T-helper 17 cell (primary cell): ENCODE measurements around the gene RYR1. TPM values are rescaled to one million over a fixed set of nuclear protein-coding genes. Genes with fewer than 3 reads are reported as not detected.
"Not testable (repeated sequence)": the region's sequence is repeated elsewhere in the genome, so short reads cannot be mapped to it uniquely, and the experiment has no call there.

Experiments used
- ATAC-seq: fragments of 150-1000 bp; cut with Tn5 transposase; 2 replicates; pipeline ENCODE4 v1.10.0; 2021; ENCODE audit warnings: mild to moderate bottlenecking, moderate library complexity
- DNase-seq, 3 donors: peaks; one replicate each; pipeline versions ENCODE4 v3.0.0 to v3.0.0-alpha.2; 2020 to 2021
- H3K9me3 ChIP-seq: one replicate; pipeline ENCODE4 v1.7.0; 2013; ENCODE audit warnings: low read length, mild to moderate bottlenecking; ENCODE audit not compliant: control insufficient read depth, poor library complexity, severe bottlenecking
- H3K27ac Mint-ChIP-seq: one replicate; pipeline ENCODE4 v1.8.0; 2022; ENCODE audit warnings: mild to moderate bottlenecking, moderate library complexity, mixed read lengths
- H3K27me3 Mint-ChIP-seq: one replicate; pipeline ENCODE4 v1.8.0; 2022; ENCODE audit warnings: mixed read lengths
- H3K36me3 Mint-ChIP-seq: one replicate; pipeline ENCODE4 v1.8.0; 2022; ENCODE audit warnings: low read depth, mixed read lengths
- H3K4me1 Mint-ChIP-seq: one replicate; pipeline ENCODE4 v1.8.0; 2022; ENCODE audit warnings: mild to moderate bottlenecking, mixed read lengths
- H3K4me3 Mint-ChIP-seq: one replicate; pipeline ENCODE4 v1.8.0; 2022; ENCODE audit warnings: mild to moderate bottlenecking, moderate library complexity, mixed read lengths
- total RNA-seq, 4 donors: library from RNA in 2 of 4; stranded (reverse) in 2 of 4; gene quantifications; one replicate each; pipeline ENCODE4 v1.2.3 and lab custom pipeline; 2022 to 2026

The RYR1 gene
- total RNA-seq, 2 donors from 2014 or later = 1.3 to 3.1 TPM

- DNase-seq = no peak
- Mint-ChIP-seq H3K4me1 (peaks cover 50% of the 10 kb centered on the region), H3K27me3 (no peaks in the 10 kb centered on the region), H3K4me3 (peak overlapping the region; percentile 100), H3K27ac (peak overlapping the region; percentile 99), H3K36me3 (peaks cover 19% of the 10 kb centered on the region)
- H3K9me3 ChIP-seq = no peaks in the 10 kb centered on the region
- no peak for ATAC-seq
Observed at GRCh38 chr19:38617283-38617763, 183.8 kb downstream of the RYR1 start.

GRCh38 chr19:38617764-38618589 is 184.5 kb downstream of the RYR1 start, which contains the start of gene MAP4K1:
TSS of gene MAP4K1 (minus strand) at chr19:38617953. CDS start at chr19:38617895, 58 bp downstream.
- ATAC-seq = peak; percentile 74
- H3K9me3 ChIP-seq = no peaks in the 10 kb centered on the region
- Mint-ChIP-seq H3K4me1 (peaks cover 46% of the 10 kb centered on the region), H3K27me3 (no peaks in the 10 kb centered on the region), H3K4me3 (peak within 1 kb of the TSS; percentile 100), H3K36me3 (peaks cover 16% of the 10 kb centered on the region), H3K27ac (peak within 1 kb of the TSS; percentile 99)
- DNase-seq = peak; percentile 45 to 54 (median 52)

DNA sequence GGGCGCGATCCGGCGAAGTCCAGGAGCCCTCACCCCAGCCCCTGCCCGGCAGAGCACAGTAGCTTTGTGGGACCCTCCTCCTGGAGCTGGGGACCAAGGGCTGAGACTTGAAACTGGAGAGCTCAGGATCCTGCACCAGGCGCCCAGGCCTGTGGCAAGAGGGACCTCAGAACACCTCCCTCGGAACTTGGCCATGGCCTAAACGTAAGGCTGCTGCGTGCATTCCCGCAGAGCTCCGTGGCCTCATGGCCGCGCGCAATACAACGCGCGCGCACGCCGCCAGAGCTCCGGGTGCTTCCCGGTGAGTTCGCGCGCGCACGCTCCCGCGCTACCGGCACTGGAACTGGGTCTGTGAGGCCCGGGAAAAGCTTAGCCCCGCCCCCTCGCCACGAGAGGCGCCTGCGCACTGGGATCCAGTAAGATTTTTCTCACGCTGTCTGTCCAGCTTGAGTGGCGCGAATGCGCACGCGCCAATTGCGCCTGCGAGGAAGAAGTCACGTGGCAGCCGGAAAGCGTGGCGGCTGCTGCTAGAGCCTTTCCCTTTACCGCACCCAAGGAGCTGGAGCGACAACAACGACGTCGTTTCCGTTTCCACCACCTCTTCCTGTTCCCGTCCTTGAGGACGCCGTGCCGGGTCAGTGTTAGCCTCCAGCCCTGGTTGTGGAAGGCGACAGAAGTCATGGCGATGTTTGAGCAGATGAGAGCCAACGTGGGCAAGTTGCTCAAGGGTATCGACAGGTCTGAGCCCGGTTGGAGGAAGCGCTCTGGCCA is 185.3 kb downstream of the RYR1 start, which contains the start of gene EIF3K:
EIF3K (plus strand) TSS at position 599 of the 771 bp plus-strand sequence; CDS start at position 680, 81 bp downstream.
- ATAC-seq = peak; percentile 74
- peak within 1 kb of the TSS; percentile 100 for H3K4me3 Mint-ChIP-seq

DNA sequence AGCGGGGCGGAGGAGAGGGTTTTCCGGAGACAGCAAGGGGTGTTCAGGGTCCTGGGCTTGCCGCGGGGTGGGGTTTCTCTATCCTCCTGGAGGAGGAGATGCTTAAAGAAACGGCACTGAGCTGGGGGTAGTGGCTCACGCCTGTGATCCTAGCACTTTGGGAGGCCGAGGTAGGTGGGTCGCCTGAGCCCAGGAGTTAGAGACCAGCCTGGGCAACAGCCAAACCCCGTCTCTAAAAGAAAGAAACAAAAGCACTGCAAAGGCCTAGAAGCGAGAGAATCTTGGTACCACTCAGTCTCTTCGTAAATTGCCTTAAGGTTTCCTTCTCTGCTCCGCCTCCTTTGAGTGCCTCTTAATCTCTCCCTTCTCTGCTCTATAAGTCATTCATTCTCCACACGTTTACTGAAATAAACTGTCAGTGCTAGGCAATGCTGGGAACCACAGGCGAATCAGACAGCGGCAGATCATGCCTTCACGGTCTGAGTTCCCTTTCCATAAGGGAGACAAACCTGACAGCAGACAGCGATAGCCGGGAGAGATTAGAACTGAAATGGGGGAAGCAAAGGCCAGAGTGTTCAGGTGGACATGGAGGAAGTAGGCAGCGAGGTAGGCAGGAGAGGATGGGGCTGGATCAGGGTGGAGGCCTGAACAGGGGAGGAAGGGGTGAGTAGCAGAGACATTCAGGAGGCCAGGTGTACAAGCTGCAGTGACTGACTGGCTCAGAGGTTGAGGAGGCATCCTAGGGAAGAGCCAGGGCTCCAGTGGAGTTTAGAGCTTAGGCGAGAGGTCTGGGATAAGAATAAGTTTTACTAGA is 186.1 kb downstream of the RYR1 start:
- ATAC-seq (no peak), DNase-seq (no peak)
- H3K4me3 Mint-ChIP-seq = peak overlapping the region; percentile 100
- H3K36me3 Mint-ChIP-seq = peaks cover 12% of the 10 kb centered on the region
- H3K4me1 Mint-ChIP-seq = peaks cover 39% of the 10 kb centered on the region
- H3K27me3 Mint-ChIP-seq = no peaks in the 10 kb centered on the region
- peak overlapping the region; percentile 99 for H3K27ac Mint-ChIP-seq
- H3K9me3 ChIP-seq = no peaks in the 10 kb centered on the region

More for the DNA sequence above, 185.3 kb downstream of the RYR1 start, which contains the start of gene EIF3K:
- no peaks in the 10 kb centered on the region for H3K27me3 Mint-ChIP-seq
- peak; percentile 92 to 98 (median 97) for DNase-seq
- H3K36me3 Mint-ChIP-seq = peaks cover 12% of the 10 kb centered on the region
- H3K4me1 Mint-ChIP-seq = peaks cover 39% of the 10 kb centered on the region
- H3K27ac Mint-ChIP-seq = peak within 1 kb of the TSS; percentile 99
- H3K9me3 ChIP-seq = no peaks in the 10 kb centered on the region

DNA sequence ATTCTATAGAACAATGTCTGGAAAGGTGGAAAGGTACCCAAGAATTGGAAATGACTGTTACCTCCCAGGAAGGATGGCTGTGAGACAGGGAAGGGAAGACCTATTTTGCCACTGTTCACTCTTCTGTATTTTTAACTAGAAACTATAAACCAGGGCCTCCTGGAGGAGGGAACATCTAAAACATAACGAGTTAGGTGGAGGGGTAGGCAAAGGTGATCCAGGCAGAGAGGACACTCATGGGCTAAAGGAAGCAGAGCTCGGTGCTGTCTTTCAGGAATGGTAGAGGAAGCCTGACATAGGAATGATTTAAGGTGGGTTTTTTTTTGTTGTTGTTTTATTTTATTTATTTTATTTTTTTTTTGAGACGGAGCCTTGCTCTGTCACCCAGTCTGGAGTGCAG is 191.3 kb downstream of the RYR1 start:
- no peaks in the 10 kb centered on the region for H3K27me3 Mint-ChIP-seq
- H3K4me3 Mint-ChIP-seq = no peak overlapping the region
- peaks cover 8% of the 10 kb centered on the region for H3K4me1 Mint-ChIP-seq
- no peaks in the 10 kb centered on the region for H3K9me3 ChIP-seq
- peaks cover 7% of the 10 kb centered on the region for H3K36me3 Mint-ChIP-seq
- no peak for ATAC-seq
- no peak for DNase-seq
- no peak overlapping the region for H3K27ac Mint-ChIP-seq

DNA sequence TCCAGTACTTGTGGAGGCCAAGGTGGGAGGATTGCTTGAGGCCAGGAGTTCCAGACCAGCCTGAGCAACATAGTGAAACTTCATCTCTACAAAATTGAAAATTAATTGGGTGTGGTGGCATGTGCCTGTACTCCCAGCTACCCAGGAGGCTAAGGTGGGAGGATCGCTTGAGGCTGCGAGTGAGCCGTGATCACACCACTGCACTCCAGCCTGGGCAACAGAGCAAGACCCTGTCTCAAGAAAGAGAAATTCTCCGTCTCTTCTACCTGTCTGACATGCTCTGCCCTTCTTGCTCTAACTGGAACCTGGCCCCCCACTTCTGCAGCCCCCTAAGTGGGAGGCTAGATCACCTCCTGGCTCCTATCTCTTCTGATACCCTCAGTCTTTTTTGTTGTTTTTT is 192.9 kb downstream of the RYR1 start:
- ATAC-seq (no peak), DNase-seq (no peak)
- H3K27me3 Mint-ChIP-seq = no peaks in the 10 kb centered on the region
- H3K4me3 Mint-ChIP-seq = no peak overlapping the region
- no peak overlapping the region for H3K27ac Mint-ChIP-seq
- peaks cover 7% of the 10 kb centered on the region for H3K36me3 Mint-ChIP-seq
- H3K4me1 Mint-ChIP-seq = peaks cover 5% of the 10 kb centered on the region
- H3K9me3 ChIP-seq = no peaks in the 10 kb centered on the region

- no peak for ATAC-seq
- no peaks in the 10 kb centered on the region for H3K9me3 ChIP-seq
- no peak for DNase-seq
- H3K4me1 Mint-ChIP-seq = peaks cover 12% of the 10 kb centered on the region
- H3K27me3 Mint-ChIP-seq = no peaks in the 10 kb centered on the region
- peaks cover 9% of the 10 kb centered on the region for H3K36me3 Mint-ChIP-seq
- peak overlapping the region; percentile 67 for H3K27ac Mint-ChIP-seq
- no peak overlapping the region for H3K4me3 Mint-ChIP-seq
Observed at GRCh38 chr19:38629568-38629967, 196.1 kb downstream of the RYR1 start.

DNA sequence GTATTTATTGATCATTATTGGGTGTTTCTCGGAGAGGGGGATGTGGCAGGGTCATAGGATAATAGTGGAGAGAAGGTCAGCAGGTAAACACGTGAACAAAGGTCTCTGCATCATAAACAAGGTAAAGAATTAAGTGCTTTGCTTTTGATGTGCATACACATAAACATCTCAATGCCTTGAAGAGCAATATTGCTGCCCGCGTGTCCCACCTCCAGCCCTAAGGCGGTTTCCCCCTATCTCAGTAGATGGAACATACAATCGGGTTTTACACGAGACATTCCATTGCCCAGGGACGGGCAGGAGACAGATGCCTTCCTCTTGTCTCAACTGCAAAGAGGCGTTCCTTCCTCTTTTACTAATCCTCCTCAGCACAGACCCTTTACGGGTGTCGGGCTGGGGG is 197.8 kb downstream of the RYR1 start:
- H3K27me3 Mint-ChIP-seq, ATAC-seq, H3K36me3 Mint-ChIP-seq, DNase-seq, H3K4me3 Mint-ChIP-seq, H3K9me3 ChIP-seq: not testable (repeated sequence)
- H3K27ac Mint-ChIP-seq = peak overlapping the region; percentile 77
- peaks cover 19% of the 10 kb centered on the region for H3K4me1 Mint-ChIP-seq

DNA sequence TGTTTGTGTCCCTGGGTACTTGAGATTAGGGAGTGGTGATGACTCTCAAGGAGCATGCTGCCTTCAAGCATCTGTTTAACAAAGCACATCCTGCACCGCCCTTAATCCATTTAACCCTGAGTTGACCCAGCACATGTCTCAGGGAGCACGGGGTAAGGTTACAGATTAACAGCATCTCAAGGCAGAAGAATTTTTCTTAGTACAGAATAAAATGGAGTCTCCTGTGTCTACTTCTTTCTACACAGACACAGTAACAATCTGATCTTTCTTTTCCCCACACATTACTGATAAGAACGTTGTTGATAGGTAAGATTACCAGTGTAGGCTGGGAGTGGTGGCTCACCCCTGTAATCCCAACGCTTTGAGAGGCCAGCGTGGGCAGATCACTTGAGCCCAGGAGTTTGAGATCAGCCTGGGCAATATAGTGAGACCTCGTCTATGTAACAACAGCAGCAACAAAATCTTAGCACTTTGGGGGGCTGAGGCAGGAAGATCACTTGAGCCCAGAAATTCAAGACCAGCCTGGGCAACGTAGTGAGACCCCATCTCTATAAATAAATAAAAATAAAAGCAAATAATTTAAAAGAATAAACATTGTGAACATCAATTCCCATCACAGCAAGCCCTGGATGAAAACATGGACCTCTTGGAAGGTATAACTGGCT is 198.5 kb downstream of the RYR1 start:
- not testable (repeated sequence) for H3K36me3 Mint-ChIP-seq, DNase-seq
- peak overlapping the region; percentile 77 for H3K27ac Mint-ChIP-seq

DNA sequence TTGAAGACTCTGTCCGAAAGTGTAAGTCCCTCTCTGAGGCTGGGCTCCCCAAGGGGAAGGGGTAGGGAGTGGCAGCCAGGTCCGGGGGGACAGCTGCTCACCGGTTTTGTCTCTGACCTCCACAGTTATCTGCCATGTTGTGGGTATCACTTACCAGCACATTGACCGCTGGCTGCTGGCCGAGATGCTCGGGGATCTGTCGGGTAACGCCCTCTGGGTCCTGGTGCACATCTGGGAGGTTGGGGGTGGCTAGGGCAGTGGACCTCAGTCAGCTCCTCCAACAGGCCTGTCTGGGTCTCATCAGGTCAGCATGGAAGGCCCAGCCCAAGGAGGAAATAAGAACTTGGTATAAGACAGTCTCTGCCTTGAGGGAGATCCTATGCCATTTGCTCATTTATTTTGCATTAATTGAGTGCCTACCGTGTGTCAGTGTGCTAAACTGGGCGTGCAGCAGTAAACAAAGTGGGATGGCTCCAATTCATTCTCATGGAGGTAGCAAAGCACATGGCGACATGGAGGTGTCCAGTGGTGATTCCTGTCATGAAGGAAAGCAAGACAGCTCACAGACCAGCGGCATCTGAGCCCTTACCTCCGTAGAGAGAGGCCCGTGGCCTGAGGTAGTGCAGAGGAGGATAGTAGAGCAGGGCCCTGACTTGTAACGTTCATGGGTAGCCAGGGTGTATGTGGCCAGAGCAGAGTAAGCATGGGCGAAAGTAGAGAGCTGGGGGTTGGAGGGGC is 199.2 kb downstream of the RYR1 start:
- H3K27me3 Mint-ChIP-seq = no peaks in the 10 kb centered on the region
- ATAC-seq (no peak), DNase-seq (no peak)
- no peak overlapping the region for H3K4me3 Mint-ChIP-seq
- peak overlapping the region; percentile 53 for H3K27ac Mint-ChIP-seq
- H3K36me3 Mint-ChIP-seq = peaks cover 7% of the 10 kb centered on the region
- peaks cover 21% of the 10 kb centered on the region for H3K4me1 Mint-ChIP-seq
- H3K9me3 ChIP-seq = no peaks in the 10 kb centered on the region

More for the DNA sequence above, 198.5 kb downstream of the RYR1 start:
- H3K27me3 Mint-ChIP-seq, H3K9me3 ChIP-seq, H3K4me3 Mint-ChIP-seq, ATAC-seq: not testable (repeated sequence)
- H3K4me1 Mint-ChIP-seq = peaks cover 19% of the 10 kb centered on the region

GRCh38 chr19:38634757-38635482 is 201.4 kb downstream of the RYR1 start:
- H3K4me3 Mint-ChIP-seq = peak overlapping the region; percentile 55
- H3K4me1 Mint-ChIP-seq = peaks cover 19% of the 10 kb centered on the region
- H3K27me3 Mint-ChIP-seq = no peaks in the 10 kb centered on the region
- H3K27ac Mint-ChIP-seq = peak overlapping the region; percentile 65
- no peaks in the 10 kb centered on the region for H3K9me3 ChIP-seq
- H3K36me3 Mint-ChIP-seq = peaks cover 7% of the 10 kb centered on the region
- ATAC-seq (peak; percentile 29), DNase-seq (peak; percentile 57 to 67 (median 61))
